ENCODE data around the gene IL25. TPM values are rescaled to one million over a fixed set of nuclear protein-coding genes. Genes with fewer than 3 reads are reported as not detected.

The IL25 gene
- polyA plus RNA-seq, 1 donor (not counting 4 experiments of a cell fraction or from before 2014, with no cell fraction given): not detected

GRCh38 chr14:23421594-23421993, 49.0 kb downstream of the IL25 start:
- Histone ChIP-seq H3K9ac (ENCODE audit: control insufficient read depth, extremely low read depth, insufficient read depth, low read length) (no peak overlapping the region), H2AFZ (ENCODE audit: control insufficient read depth, low read length) (no peak overlapping the region), H3K79me2 (ENCODE audit: control insufficient read depth, insufficient read depth, low read length) (no peaks in the 10 kb centered on the region), H4K20me1 (ENCODE audit: control insufficient read depth, extremely low read depth, insufficient read depth, low read length) (no peaks in the 10 kb centered on the region), H3K27ac (ENCODE audit: control insufficient read depth, insufficient read depth, low read length) (no peak overlapping the region), H3K9me3 (ENCODE audit: control insufficient read depth, low read depth, low read length) (no peaks in the 10 kb centered on the region), H3K9me1 (ENCODE audit: control insufficient read depth, extremely low read depth, insufficient read depth, low read length) (no peaks in the 10 kb centered on the region), H3K4me1 (ENCODE audit: control insufficient read depth, extremely low read depth, insufficient read depth, low read length) (no peaks in the 10 kb centered on the region), H3K4me3 (ENCODE audit: control insufficient read depth in 2 of 3, extremely low read depth in 1 of 3, insufficient read depth in 2 of 3, low read depth in 1 of 3, low read length in 3 of 3) (no peak overlapping the region), H3K27me3 (ENCODE audit: control insufficient read depth, extremely low read depth, insufficient read depth, low read length) (peaks cover 4% of the 10 kb centered on the region), H3K4me2 (ENCODE audit: control insufficient read depth, extremely low read depth, insufficient read depth, low read depth, low read length) (no peak overlapping the region), H3K36me3 (ENCODE audit: control insufficient read depth in 2 of 2, extremely low read depth in 1 of 2, insufficient read depth in 2 of 2, low read length in 2 of 2) (no peaks in the 10 kb centered on the region)
- TF ChIP-seq EZH2 (IDR thresholded peaks at IDR 0.05; ENCODE audit: low read length): no peak
- TF ChIP-seq, protein P1, sequence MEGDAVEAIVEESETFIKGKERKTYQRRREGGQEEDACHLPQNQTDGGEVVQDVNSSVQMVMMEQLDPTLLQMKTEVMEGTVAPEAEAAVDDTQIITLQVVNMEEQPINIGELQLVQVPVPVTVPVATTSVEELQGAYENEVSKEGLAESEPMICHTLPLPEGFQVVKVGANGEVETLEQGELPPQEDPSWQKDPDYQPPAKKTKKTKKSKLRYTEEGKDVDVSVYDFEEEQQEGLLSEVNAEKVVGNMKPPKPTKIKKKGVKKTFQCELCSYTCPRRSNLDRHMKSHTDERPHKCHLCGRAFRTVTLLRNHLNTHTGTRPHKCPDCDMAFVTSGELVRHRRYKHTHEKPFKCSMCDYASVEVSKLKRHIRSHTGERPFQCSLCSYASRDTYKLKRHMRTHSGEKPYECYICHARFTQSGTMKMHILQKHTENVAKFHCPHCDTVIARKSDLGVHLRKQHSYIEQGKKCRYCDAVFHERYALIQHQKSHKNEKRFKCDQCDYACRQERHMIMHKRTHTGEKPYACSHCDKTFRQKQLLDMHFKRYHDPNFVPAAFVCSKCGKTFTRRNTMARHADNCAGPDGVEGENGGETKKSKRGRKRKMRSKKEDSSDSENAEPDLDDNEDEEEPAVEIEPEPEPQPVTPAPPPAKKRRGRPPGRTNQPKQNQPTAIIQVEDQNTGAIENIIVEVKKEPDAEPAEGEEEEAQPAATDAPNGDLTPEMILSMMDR (optimal IDR thresholded peaks at IDR 0.05 in 1 of 3, IDR thresholded peaks at IDR 0.05 in 1 of 3, conservative IDR thresholded peaks at IDR 0.05 in 1 of 3; ENCODE audit: extremely low read depth in 1 of 3, insufficient read depth in 2 of 3, low read length in 3 of 3): no peak
- no peak for DNase-seq (ENCODE audit: low read depth, low spot score)
- dilution Hi-C loops (cut with MboI; ENCODE audit: extremely low pct_ligation_motif_present, low sequenced_read_pairs): no loop called here
- no peak for FAIRE-seq

- Histone ChIP-seq H3K4me3 (ENCODE audit: control insufficient read depth in 2 of 3, extremely low read depth in 1 of 3, insufficient read depth in 2 of 3, low read depth in 1 of 3, low read length in 3 of 3) (no peak overlapping the region), H4K20me1 (ENCODE audit: control insufficient read depth, extremely low read depth, insufficient read depth, low read length) (no peaks in the 10 kb centered on the region), H3K9ac (ENCODE audit: control insufficient read depth, extremely low read depth, insufficient read depth, low read length) (no peak overlapping the region), H3K4me1 (ENCODE audit: control insufficient read depth, extremely low read depth, insufficient read depth, low read length) (no peaks in the 10 kb centered on the region), H3K27ac (ENCODE audit: control insufficient read depth, insufficient read depth, low read length) (no peak overlapping the region), H3K79me2 (ENCODE audit: control insufficient read depth, insufficient read depth, low read length) (no peaks in the 10 kb centered on the region), H3K27me3 (ENCODE audit: control insufficient read depth, extremely low read depth, insufficient read depth, low read length) (peaks cover 4% of the 10 kb centered on the region), H2AFZ (ENCODE audit: control insufficient read depth, low read length) (no peak overlapping the region), H3K9me1 (ENCODE audit: control insufficient read depth, extremely low read depth, insufficient read depth, low read length) (no peaks in the 10 kb centered on the region), H3K9me3 (ENCODE audit: control insufficient read depth, low read depth, low read length) (no peaks in the 10 kb centered on the region), H3K36me3 (ENCODE audit: control insufficient read depth in 2 of 2, extremely low read depth in 1 of 2, insufficient read depth in 2 of 2, low read length in 2 of 2) (no peaks in the 10 kb centered on the region), H3K4me2 (ENCODE audit: control insufficient read depth, extremely low read depth, insufficient read depth, low read depth, low read length) (no peak overlapping the region)
- dilution Hi-C loops (cut with MboI; ENCODE audit: extremely low pct_ligation_motif_present, low sequenced_read_pairs): no loop called here
- FAIRE-seq (no peak), DNase-seq (ENCODE audit: low read depth, low spot score) (no peak)
- TF ChIP-seq, protein P1 (optimal IDR thresholded peaks at IDR 0.05 in 1 of 3, IDR thresholded peaks at IDR 0.05 in 1 of 3, conservative IDR thresholded peaks at IDR 0.05 in 1 of 3; ENCODE audit: extremely low read depth in 1 of 3, insufficient read depth in 2 of 3, low read length in 3 of 3): no peak
- TF ChIP-seq EZH2 (IDR thresholded peaks at IDR 0.05; ENCODE audit: low read length): no peak
Observed at GRCh38 chr14:23423657-23424056, 51.0 kb downstream of the IL25 start.
